Measurements from ENCODE around the gene TECTA.
"Not testable (repeated sequence)": the region's sequence is repeated elsewhere in the genome, so short reads cannot be mapped to it uniquely, and the experiment has no call there.

TECTA gene

GRCh38 chr11:121089566-121089965 lies 11.5 kb upstream of the TECTA start:
- intact Hi-C loops (cut with DNase I): no loop called here
- no peak for DNase-seq

- DNase-seq: no peak
- intact Hi-C loops (cut with DNase I): no loop called here
Measured at GRCh38 chr11:121090145-121090721, 10.8 kb upstream of the TECTA start.

GRCh38 chr11:121091492-121092152 lies 9.4 kb upstream of the TECTA start:
- DNase-seq: no peak
- intact Hi-C loops (cut with DNase I): no loop called here

- intact Hi-C loops (cut with DNase I): no loop called here
- DNase-seq: no peak
Measured at GRCh38 chr11:121095561-121095960, 5.5 kb upstream of the TECTA start.

GRCh38 chr11:121099364-121099763 lies 1.7 kb upstream of the TECTA start:
- intact Hi-C loops (cut with DNase I): no loop called here
- DNase-seq: no peak

GRCh38 chr11:121099885-121100284 lies 1.2 kb upstream of the TECTA start:
- DNase-seq: no peak
- intact Hi-C loops (cut with DNase I): no loop called here

GRCh38 chr11:121104312-121104762 lies 3.3 kb downstream of the TECTA start:
- intact Hi-C loops (cut with DNase I): no loop called here
- no peak for DNase-seq

GRCh38 chr11:121105063-121105480 lies 4.0 kb downstream of the TECTA start:
- intact Hi-C loops (cut with DNase I): no loop called here
- DNase-seq: no peak

GRCh38 chr11:121105481-121106195 lies 4.6 kb downstream of the TECTA start:
- intact Hi-C loops (cut with DNase I): no loop called here
- DNase-seq: no peak

GRCh38 chr11:121106812-121107211 lies 5.8 kb downstream of the TECTA start:
- intact Hi-C loops (cut with DNase I): no loop called here
- DNase-seq: no peak

GRCh38 chr11:121108413-121108812 lies 7.4 kb downstream of the TECTA start:
- intact Hi-C loops (cut with DNase I): no loop called here
- no peak for DNase-seq

GRCh38 chr11:121109471-121109870 lies 8.4 kb downstream of the TECTA start:
- intact Hi-C loops (cut with DNase I): no loop called here

GRCh38 chr11:121109916-121110586 lies 9.0 kb downstream of the TECTA start:
- intact Hi-C loops (cut with DNase I): loop anchor here (5.0 to 10.0 kb wide), 2 partner anchors 75 to 178 kb away; no protein-coding TSS in a partner anchor
- no peak for DNase-seq

More at GRCh38 chr11:121109471-121109870, 8.4 kb downstream of the TECTA start:
- DNase-seq: no peak

- intact Hi-C loops (cut with DNase I): loop anchor here (5.0 to 10.0 kb wide), 2 partner anchors 76 to 179 kb away; no protein-coding TSS in a partner anchor
- no peak for DNase-seq
Measured at GRCh38 chr11:121110871-121111724, 10.1 kb downstream of the TECTA start.

- peak; percentile 35 to 94 (median 71) for DNase-seq
- intact Hi-C loops (cut with DNase I): loop anchor here (2.0 to 10.0 kb wide), 3 partner anchors 78 to 602 kb away; partner anchors contain the start of gene GRIK4
Measured at GRCh38 chr11:121112498-121113455, 11.7 kb downstream of the TECTA start.

- DNase-seq: no peak
- intact Hi-C loops (cut with DNase I): loop anchor here (2.0 to 10.0 kb wide), 3 partner anchors 79 to 603 kb away; partner anchors contain the start of gene GRIK4
Measured at GRCh38 chr11:121113611-121114010, 12.6 kb downstream of the TECTA start.

GRCh38 chr11:121115024-121115423 lies 14.0 kb downstream of the TECTA start:
- intact Hi-C loops (cut with DNase I): loop anchor here (10.0 kb wide), 1 partner anchor 80 kb away; no protein-coding TSS in a partner anchor
- not testable (repeated sequence) for DNase-seq

GRCh38 chr11:121117788-121118187 lies 16.7 kb downstream of the TECTA start:
- intact Hi-C loops (cut with DNase I): loop anchor here (10.0 kb wide), 1 partner anchor 83 kb away; no protein-coding TSS in a partner anchor

More at GRCh38 chr11:121117788-121118187, 16.7 kb downstream of the TECTA start:
- DNase-seq: no peak
